Spleen (tissue), 7 donors: ENCODE results near the gene GRHPR.

Experiments used
- CTCF ChIP-seq, 11 experiments: fragments of 200-600 bp in 7 of 11; fragments of 450-650 bp in 4 of 11; sonication (generic) in 4 of 11; IDR thresholded peaks in 8 of 11; conservative IDR thresholded peaks in 3 of 11; 1 replicate in 7 of 11; 2 replicates in 4 of 11; pipeline versions ENCODE4 v1.4.0 to v1.8.0; 2016 to 2021; ENCODE audit warnings: antibody characterized with exemption in 11 of 11, inconsistent platforms in 4 of 11, mild to moderate bottlenecking in 1 of 11
- POLR2AphosphoS5 ChIP-seq, 3 donors: sonication (generic); formaldehyde crosslinking; IDR thresholded peaks; one replicate each; pipeline ENCODE4 v1.5.1; 2017; ENCODE audit warnings: antibody characterized with exemption in 3 of 3
- donor health status: DM: no; HTN: no; CAD: no; lungs with moderate emphysema.
- donor health status: DM: no; HTN: no; CAD: no.
- donor health status: DM: no; HTN: no; CAD: no.

GRCh38 chr9:37386988-37387387 lies 35.5 kb upstream of the GRHPR start:
- TF ChIP-seq POLR2AphosphoS5 (IDR thresholded peaks at IDR 0.05) (no peak), CTCF (IDR thresholded peaks at IDR 0.05 in 8 of 11, conservative IDR thresholded peaks at IDR 0.05 in 3 of 11) (no peak)
